ENCODE measurements around the gene ADAMTSL3. TPM values are rescaled to one million over a fixed set of nuclear protein-coding genes. Genes with fewer than 3 reads are reported as not detected.

Gene ADAMTSL3
- total and polyA plus RNA-seq, 8 donors, result 0.54 to 19.2 (median 6.1) TPM

DNA sequence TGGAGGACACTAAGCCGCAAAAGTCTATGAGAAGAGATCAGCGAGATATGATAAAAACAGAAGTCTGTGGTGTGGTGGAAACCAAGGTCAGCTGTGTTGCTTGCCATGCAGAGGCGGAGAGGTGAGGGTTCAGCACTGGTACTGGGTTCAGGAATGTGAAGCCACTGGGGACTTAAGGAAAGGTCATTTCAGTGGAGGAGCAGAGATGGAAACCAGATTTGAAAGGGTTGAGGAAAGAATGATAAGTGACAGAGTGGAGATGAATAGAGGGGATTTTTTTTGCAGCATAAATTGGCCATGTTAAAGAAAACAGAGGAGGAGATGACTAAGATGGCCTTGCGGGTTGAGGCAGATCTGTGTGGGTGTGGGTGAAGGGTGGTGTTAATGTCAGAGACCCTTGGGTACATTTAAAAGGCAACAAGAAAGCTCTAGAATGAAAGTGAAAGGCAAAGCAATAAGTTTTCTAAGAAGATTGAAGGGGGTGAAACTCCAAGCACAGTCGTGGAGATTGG is 265.5 kb downstream of the ADAMTSL3 start:
- TF ChIP-seq, protein P1, sequence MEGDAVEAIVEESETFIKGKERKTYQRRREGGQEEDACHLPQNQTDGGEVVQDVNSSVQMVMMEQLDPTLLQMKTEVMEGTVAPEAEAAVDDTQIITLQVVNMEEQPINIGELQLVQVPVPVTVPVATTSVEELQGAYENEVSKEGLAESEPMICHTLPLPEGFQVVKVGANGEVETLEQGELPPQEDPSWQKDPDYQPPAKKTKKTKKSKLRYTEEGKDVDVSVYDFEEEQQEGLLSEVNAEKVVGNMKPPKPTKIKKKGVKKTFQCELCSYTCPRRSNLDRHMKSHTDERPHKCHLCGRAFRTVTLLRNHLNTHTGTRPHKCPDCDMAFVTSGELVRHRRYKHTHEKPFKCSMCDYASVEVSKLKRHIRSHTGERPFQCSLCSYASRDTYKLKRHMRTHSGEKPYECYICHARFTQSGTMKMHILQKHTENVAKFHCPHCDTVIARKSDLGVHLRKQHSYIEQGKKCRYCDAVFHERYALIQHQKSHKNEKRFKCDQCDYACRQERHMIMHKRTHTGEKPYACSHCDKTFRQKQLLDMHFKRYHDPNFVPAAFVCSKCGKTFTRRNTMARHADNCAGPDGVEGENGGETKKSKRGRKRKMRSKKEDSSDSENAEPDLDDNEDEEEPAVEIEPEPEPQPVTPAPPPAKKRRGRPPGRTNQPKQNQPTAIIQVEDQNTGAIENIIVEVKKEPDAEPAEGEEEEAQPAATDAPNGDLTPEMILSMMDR (IDR thresholded peaks at IDR 0.05), result no peak
- H3K27ac ChIP-seq, result no peak overlapping the region
- intact Hi-C loops (cut with DNase I), result no loop called here
- FAIRE-seq (no peak), DNase-seq (no peak), ATAC-seq (no peak)
- H3K36me3 ChIP-seq, result no peaks in the 10 kb centered on the region
- H3K9me3 ChIP-seq, result no peaks in the 10 kb centered on the region
- H3K27me3 ChIP-seq, result no peaks in the 10 kb centered on the region
- peaks cover 0 to 5% (median 0%) of the 10 kb centered on the region in 3 donors for H3K4me1 ChIP-seq
- 81 to 83% methylated on average over 5 of the region's 5 CpGs for WGBS, 2 donors
- no peak overlapping the region for H3K4me3 ChIP-seq

DNA sequence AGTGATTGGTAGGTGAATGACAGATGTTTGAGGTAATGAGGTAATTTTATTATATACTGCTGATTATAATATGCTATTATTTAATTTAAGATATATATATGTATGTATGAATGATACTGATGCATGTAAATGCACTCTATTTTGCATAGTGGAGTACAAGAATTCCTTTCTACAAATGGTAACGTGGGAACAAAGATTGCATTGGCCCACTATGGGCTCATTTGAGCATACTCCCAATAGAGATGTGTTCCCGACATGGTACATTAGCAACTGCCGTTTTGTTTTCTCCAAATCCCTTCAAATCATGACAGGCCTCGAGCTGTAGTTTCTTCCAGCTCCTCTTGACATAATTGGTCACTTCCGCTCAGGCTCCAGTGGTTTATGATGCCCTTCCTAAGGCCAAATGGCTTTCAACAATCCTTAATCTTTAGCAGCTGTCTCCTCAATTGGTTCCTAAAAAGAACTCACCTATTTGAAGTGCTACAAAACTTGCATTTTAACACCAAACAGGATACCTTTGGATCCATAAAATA is 266.1 kb downstream of the ADAMTSL3 start:
- Histone ChIP-seq H3K9me3 (no peaks in the 10 kb centered on the region), H3K36me3 (no peaks in the 10 kb centered on the region), H3K27me3 (no peaks in the 10 kb centered on the region), H3K4me3 (no peak overlapping the region), H3K4me1 (peaks cover 0 to 5% (median 0%) of the 10 kb centered on the region in 3 donors), H3K27ac (no peak overlapping the region)
- no peak for ATAC-seq
- WGBS, 2 donors, result 91 to 93% methylated on average over 5 of the region's 5 CpGs
- FAIRE-seq, result no peak
- TF ChIP-seq, protein P1 (IDR thresholded peaks at IDR 0.05), result no peak
- intact Hi-C loops (cut with DNase I), result no loop called here
- DNase-seq, result no peak

DNA sequence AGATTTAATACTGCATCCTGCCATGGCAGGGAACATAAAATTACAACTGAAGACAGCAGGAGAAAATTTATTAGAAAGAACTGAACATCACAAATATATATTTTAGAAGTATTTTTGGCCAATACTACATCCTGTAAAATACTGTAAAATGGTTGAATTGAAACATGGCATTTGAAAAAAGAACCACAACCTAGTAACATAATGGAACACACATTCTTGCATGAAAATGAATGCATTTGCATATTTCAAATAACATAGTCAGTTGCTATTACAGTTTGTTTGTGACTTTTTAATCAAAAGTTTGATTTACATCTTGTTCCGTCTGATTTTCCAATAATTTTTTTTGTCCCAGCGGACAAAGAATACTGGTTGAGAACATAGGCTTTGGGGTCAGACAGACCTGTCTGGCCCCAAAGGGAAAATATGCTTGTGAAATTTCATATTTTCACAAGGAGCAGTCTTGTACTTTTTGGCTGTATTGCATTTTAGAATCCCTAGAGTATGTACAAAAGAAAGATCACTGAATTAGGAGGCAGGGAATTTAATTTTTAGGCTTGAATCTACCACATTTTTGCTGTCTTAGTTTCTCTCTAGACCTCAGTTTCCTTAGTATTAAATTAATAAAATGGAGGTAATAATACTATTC is 268.8 kb downstream of the ADAMTSL3 start:
- DNase-seq (no peak), FAIRE-seq (no peak), ATAC-seq (no peak)
- Histone ChIP-seq H3K36me3 (no peaks in the 10 kb centered on the region), H3K4me3 (no peak overlapping the region), H3K4me1 (peaks cover 0 to 2% (median 0%) of the 10 kb centered on the region in 3 donors), H3K27ac (no peak overlapping the region), H3K9me3 (no peaks in the 10 kb centered on the region), H3K27me3 (no peaks in the 10 kb centered on the region)
- TF ChIP-seq, protein P1 (IDR thresholded peaks at IDR 0.05), result no peak
- WGBS, 2 donors, result 91 to 94% methylated on average over 2 of the region's 2 CpGs
- intact Hi-C loops (cut with DNase I), result no loop called here

DNA sequence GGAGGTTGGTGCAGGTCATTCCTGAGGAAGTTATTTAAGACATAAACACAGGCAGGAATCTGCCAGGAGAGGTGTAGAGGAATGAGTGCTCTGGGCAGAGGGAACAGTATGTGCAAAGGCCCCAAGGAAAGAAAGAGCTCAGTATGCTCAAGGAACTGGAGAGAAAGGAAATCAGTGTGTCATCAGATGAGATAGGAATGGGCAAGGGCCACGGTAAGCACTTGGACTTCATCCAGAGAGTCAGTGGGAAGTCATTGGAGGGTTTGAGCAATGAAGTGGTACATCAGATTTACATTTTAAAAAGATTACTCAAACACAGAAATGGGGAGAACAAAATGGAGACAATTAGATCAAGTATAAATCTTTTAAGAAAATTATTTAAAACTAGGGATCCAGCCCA is 272.2 kb downstream of the ADAMTSL3 start:
- ATAC-seq (no peak), DNase-seq (no peak), FAIRE-seq (no peak)
- peaks cover 0 to 25% (median 7%) of the 10 kb centered on the region in 3 donors for H3K4me1 ChIP-seq
- no peaks in the 10 kb centered on the region for H3K27me3 ChIP-seq
- H3K36me3 ChIP-seq, result no peaks in the 10 kb centered on the region
- intact Hi-C loops (cut with DNase I), result no loop called here
- no peaks in the 10 kb centered on the region for H3K9me3 ChIP-seq
- H3K4me3 ChIP-seq, result no peak overlapping the region
- H3K27ac ChIP-seq, result no peak overlapping the region
- WGBS, 2 donors, result 8 to 31% methylated on average over 1 of the region's 1 CpG
- TF ChIP-seq, protein P1 (IDR thresholded peaks at IDR 0.05), result no peak
